DMS 273 (cell line): ENCODE data around the gene CXCL12.
A peak's percentile ranks its signal among the peaks of the same experiment; 100 is the strongest.

Source experiments
- DNase-seq: peaks from one replicate; lab custom pipeline; 2025; ENCODE audit not compliant: unreplicated experiment; lab: John Stamatoyannopoulos, UW

Gene CXCL12

DNA sequence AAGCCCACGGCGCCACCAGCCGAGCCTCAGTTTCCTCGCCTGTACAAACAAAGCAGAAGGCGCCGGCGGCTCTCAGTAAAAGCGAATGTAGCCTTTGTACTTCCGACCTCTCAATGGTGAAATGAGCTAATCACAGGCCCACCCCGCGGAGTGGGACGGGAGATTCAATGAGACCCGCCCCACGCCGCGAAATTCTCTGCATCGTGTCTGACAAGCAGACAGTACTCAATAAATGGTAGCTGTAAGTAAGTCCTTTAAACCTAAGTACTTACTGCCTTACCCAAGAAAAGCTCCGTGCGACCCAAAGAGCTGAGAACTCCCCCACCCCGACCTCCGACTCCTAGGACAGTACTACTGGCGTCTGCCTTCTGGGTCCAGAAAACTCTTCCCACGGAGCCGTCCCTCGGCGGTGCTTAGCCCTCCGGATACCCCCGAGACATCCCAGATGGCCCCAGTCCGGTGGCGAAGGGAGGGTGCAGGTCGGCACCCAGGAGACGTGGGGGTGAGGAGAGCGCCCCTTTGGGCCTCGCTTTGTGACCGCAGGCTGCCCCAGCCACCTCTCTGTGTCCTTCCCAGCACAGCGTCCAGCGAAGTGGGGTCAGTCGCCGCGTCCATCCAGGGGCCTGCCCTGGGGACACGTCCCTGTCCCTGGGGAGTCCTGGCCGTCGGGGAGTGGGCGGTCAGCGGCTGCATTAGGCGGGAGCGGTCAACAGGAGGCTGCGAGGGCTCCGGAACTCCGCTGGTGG lies 972 bp upstream of the CXCL12 start:
- peak; percentile 13 for DNase-seq

DNA sequence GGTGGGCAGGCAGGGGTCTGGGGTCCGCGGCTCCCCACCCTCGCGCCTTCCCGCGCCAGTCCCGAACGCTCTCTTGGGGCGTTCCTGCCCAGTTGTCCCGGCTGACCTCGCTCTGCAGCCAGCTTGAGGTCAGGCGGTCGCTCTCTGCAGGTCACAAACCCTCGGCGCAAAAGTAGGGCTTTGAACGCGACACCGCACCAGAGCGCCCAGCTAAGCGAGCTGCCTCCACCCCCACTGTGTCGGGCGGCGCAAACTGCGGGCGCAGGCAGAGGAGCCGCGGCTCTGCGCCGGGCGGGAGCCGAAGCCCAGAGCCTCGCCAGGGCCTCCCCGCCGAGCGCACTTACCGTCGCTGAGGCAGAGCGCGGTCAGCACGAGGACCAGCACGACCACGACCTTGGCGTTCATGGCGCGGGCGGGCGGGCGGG lies 284 bp downstream of the CXCL12 start:
- peak; percentile 76 for DNase-seq

DNA sequence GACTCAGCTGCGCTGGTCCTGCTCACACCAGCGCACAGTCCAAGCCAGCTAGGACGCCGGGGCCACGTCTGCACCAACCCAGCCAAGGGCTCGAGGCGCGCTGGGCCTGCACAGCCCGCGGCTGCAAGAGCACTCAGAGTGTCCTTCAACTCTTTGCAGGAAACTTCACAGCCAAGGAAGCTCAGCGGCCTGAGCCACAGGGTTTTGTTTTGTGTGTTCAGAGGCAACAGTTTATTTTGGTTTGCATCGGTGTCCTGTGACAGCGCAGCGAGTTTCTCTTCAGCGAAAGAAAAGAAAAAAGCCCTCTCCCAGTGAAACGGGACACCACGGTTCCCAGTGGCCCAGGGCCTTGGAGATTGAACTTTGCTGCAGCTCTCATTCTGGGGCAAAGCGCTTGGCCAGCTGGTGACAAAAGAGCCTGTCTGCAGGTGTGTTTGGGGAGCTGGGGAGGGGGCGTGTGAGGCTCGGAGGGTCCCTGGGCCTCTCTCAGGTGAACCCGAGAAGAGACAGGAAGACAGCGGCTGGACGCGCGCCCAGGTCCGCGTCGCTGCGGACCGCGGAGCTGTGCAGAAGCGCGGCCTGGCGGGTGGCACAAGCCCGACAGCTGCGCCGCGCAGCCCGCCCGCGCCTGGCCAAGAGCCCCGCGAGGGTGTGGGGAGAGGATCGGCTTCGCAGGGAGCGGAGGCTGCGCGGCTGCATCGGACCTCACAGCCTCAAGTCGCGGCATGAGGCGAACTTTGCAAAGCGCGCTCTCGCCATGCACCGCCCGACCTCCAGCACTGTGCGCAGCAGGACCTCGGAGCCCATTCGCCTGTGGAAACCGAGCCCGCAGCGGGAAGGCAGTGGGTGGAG lies 922 bp downstream of the CXCL12 start:
- DNase-seq, result peak; percentile 78

DNA sequence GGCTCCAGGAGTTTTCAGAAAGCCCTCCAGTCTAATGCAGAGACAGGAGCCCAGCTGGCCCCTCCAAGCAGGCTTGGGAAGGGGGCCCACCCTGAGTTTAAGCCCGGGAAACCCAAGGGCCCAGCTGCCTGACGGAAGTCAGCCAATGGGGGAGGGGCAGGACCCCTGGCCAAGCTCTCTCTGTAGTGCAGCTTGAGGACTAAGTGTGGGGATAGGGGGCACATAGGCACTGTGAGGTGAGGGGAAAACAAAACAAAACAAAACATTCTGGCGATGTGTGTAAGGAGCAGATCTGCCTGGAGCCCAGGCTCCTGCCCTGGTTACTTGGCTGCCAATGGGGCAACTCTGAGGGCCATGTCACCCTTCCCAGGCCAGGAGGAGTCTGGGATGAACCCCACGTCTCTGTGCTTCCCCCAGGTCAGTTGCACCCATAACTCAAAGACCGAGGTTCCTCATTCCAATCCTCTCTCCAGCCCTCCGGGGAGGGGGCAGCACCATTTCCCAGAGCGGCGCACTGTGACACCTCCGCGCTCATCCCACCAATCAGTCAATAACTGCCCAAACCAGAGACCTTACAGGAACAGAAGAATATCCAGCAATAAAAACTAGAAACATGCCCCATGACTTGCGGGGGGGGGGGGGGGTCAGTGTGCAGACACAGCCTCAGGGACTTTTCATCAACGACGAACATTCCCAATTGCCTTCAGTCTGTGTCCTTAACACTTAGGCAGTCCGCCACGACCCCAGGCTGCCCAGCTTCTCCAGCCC lies 1.7 kb downstream of the CXCL12 start:
- no peak for DNase-seq

DNA sequence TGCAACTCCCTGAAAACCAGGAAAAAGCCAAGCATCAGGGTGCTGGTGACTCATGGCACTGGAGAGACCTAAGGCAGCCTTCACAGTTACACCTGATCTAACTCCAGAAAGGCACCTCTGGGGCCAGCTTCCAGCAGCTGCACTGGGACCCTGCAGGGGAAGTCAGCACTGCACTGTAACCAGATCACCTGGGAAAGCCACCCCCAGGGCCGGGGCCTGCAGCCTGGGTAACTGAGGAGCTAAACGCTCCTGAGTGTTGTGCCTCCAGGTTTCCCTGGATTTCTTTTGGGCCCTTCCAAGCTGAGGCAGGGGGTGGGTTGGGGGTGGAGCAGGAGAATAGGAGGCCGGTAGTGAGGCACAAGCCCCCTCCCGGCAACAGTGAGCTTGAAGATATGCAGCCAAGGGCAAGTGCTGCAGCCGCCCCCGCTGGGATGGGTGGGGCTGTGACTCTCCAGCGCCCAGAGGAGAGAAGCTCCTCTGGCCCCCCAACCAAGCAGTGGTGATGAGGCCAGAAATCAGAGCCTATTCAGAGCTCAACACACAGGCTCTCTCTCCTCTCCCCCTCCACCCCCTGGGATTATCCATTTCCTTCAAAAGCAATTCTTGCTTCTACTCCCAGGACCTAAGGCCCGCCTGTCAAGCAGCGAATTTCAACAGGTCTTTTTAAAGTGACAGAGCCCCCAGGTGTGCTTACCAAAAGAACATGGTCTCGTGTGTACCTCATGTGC lies 2.6 kb downstream of the CXCL12 start:
- DNase-seq, result no peak

DNA sequence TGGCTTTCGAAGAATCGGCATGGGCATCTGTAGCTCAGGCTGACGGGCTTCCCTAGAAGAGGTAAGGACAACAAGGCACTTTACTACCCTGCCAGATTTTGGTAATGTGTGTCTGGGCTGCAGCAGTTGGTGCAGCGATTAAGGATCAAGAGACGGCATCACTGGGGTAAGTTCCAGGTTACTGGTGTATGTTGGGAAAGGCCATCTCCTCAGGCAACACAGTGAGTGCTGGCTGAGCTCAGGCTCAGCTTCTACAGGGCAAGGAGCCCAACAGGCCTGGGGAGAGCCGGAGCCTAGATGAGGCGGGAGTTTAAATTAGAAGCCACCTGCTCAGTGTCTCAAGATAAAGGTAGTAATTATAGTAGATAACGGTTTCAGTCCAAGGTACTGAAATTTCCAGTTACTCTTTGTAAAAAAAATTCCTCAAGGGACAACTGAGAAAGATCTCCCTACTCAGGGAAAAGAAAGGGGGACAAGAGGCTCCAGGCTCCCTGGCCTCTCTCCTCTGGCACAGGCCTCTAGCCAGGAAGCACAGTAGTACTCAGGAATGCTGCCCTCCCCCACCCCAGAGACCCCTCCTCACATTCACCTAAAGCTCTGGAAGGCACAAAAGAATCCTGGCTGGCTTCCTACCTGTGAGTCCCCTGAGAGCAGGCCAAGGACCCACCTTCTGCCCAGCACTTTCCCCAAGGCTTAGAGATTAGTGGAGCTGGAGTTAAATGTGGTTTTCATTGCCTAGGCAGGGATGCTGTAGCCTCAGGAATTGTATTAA lies 3.9 kb downstream of the CXCL12 start:
- DNase-seq, result peak; percentile 11

DNA sequence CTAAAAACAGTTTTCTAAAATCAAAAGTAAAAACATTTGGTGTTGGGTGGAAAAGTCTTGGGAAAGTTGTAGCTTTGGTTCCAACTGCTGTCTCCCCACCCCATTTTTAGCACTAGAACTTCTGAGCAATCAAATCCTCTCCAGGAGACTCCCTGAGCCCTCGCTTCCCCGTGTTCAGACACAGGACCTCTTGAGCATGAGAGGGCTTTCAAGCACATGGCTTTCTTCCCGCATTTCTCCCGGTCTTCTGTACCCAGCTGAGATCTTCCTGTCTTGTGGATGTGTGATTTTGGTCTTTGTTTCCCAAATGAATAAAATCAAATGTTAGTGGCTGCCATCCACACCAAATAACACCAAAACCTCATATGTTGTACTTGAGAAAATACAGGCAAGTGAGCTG lies 5.0 kb downstream of the CXCL12 start:
- no peak for DNase-seq

DNA sequence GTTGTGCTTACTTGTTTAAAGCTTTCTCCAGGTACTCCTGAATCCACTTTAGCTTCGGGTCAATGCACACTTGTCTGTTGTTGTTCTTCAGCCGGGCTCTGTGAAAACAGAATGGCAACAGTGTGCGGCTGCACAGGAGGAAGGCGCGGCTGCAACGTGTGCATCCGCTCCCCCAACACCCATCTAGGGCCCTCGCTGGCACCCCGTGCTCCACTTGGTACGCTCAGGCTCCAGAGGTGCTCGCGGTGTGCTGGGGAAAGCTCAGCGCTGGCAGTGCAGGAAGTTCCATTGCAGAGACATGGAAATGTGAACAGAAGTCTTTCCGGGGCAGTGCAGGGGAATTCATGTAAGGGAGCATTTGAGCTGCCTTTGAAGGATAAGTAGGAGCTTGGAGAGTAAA lies 6.3 kb downstream of the CXCL12 start:
- no peak for DNase-seq

DNA sequence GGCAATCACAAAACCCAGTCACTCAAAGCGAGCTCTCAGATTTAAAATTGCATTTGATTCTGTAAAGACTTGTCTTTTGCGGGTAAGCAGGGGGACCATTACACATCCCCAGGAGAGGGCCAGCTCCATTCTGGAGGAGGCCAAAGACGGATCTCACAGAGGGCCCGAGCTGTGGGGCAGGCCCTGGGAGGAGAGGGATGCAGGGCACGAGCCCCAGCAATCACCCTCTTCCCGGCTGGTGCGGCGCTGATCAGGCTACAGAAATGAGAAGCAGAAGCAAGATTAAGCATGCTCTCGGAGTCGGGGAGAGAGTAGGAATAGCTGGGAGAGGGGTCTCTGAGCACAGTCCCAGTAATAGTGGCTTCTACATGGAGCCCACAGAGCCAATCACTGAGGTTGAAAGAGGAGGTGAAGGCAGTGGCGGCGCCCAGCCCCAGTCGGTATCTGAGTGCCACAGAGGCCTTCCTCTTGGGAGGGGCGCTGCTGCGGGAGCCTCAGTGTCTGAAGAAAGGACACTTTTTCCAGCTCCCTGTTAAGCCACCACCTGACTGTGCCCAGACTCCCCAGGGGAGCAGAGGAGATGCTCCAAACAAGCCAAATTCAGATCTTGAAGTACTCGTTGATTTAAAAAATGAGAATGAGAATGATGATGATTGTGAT lies 7.1 kb downstream of the CXCL12 start:
- DNase-seq, result no peak

DNA sequence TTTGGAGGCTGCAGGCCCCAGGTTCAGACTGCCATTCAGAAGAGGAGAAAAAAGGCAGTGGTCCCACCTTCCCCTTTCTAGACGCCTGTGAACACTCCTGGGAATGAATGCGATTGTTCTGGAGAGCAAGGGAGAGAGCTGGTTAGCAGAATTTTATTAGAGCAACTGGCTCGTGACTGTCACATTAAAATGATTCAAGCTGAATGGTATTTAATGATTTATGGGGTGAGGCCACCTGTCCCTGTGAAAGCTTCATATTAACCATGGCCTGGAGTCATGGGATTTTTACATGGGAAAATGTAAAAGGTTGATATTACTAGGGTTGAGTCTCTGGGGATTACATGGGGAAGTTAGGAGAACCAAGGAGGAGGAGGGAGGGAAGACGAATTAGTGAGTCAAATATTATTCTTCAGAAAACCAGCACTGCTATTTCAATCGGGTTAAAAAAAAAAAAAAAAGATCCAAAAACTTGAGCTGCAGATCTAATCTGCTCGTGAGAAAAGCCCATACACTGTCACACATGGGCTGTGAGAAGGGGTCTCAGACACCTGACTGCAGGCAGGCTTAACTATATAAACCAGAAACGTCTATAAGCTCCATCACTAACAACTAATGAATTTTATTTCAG lies 8.3 kb downstream of the CXCL12 start:
- DNase-seq, result peak; percentile 43

DNA sequence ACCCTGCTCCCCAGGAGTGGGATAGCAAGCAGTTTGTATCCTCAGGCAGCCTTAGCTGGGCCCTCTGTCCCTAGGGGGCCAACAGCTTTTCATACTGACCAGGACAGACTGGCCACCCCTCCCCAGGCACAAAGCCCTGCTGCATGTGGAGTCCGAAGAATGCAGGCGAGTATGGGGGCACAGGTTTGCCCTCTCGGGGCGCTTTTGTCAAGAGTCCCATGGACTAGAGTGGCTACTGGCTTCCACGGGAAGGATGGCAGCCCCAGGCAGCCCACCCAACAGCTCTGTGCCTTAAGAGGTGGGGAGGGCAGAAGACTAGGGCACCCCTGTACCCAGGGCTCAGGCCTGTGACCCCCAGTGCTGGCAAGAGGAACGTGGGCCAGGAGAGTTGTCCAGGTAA lies 10.7 kb downstream of the CXCL12 start:
- no peak for DNase-seq

DNA sequence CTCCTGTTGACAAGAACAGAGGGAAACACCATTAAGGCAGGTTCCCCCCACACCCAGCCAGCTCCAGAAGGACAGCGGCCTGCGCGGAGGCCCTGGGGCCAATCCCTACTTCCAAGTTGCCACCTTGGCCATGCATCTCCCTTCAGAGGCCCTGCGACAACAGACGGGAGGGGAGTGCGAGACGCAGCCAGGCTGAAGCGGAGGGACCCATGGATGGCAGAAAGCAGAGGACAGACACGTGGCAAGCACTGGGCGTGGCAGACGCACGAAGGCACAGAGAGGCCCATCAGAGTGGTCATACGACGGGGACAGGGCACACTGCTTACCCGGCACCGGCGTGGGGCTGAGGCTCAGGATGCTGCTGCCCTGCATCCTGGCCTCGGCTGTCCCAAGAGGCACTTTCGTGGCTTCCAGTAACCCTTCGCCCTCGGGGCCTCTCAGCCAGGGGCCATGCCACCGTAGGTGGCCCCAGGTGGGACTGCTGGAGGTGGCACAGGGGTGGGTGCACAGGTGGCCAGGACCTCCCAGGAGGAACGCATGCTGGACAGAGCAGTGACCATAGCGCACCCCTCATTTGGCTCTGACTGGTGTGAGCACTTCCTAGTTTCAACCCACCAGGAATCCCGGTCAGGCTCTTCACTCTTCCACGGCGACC lies 11.4 kb downstream of the CXCL12 start:
- DNase-seq, result no peak

DNA sequence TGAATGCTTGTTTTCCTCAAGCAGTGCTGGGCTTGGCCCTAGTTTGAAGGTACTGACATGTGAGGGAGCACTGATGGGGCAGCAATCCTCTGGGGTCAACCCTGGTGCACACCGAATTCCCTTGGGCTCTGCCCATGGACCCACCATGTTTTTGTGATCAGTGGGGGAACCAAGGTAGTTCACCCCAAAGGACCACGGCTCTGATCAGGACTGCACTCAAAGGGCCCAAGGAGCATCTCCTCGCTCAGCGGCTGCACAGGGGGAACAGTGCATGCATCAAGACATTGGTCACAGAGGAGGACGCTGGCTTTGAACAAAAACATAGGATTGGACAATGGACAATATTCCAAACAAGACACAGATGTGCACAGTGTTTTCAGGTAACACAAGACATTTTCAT lies 12.7 kb downstream of the CXCL12 start:
- DNase-seq, result no peak

DNA sequence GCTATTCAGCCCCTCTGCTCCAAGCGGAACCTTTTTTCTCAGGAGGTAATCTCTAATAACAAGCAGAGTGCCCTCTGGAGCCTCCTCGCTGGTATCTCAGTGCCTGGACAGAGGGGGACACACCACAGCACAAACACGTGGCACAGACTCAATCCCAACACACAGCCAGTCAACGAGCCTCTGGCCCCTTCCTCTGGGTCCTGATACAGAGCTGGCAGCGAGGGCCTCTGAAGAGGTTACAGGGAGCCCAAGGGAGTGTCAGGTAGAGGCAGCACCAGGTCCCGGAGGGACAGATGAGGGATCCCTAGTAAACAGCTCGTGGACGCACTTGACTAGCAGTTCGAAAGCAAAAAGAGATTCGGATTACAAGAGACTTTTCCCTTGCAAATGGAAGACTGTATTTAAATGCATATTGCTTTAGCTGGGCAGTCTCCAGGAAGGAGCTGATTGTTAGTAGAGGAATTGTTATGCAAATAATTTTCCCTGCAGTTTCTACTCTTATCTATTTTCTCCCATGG lies 14.1 kb downstream of the CXCL12 start:
- no peak for DNase-seq

DNA sequence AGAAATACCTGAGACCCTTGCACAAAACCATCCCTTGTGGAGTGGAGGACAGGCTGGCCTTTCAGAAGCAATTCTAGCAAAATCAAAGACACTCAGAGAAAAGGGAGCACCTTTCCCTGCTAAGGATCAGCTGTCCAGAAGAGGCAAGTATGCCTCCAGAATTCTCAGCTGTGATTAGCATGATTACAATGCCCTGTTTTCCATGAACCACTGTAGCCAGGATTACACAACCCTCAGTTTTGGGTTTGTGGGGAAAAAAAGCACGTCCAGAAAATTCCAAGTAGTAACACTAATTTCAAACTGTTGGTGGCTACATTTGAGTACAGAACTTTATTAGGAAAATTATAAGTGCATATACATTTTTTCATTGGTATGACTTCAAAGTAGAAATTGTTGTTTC lies 15.0 kb downstream of the CXCL12 start:
- DNase-seq, result no peak

DNA sequence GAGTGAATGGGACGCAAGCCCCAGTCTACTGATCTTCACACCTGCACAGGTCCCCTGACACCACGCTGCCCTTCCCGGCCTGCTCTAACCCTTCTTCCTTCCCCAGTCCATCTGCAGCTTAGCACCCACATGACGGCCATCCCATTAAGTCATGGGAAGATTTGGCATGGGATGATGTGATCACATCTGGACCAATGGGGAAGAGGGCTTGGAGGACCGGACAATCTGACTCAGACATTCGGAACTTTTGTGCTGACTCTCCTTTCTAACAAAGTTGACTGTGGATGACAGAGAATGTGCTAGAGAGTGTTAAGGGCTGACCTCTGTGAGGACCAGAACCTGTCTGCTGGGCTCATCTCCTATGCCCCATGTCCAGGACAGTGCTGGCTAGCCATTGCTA lies 15.6 kb downstream of the CXCL12 start:
- DNase-seq, result no peak

DNA sequence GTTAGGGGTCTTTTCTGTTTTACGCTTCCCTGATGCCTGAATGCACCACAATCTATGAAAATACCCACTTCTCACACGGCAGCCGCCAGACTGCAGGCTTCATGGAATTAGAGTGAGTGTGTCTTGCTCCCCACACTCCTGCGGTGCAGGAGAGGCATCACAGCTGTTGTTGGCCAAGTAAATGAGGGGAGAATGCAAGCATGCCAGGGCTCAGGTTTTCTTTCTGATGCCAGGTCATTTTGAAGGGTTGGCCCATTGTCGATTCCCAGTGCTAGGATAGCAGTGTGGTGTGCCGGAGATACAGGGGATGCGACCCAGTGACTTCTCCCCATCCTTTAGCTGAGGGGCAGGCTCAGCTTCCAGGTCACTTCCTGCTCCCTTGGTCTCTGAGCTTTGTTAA lies 16.3 kb downstream of the CXCL12 start:
- DNase-seq, result no peak

DNA sequence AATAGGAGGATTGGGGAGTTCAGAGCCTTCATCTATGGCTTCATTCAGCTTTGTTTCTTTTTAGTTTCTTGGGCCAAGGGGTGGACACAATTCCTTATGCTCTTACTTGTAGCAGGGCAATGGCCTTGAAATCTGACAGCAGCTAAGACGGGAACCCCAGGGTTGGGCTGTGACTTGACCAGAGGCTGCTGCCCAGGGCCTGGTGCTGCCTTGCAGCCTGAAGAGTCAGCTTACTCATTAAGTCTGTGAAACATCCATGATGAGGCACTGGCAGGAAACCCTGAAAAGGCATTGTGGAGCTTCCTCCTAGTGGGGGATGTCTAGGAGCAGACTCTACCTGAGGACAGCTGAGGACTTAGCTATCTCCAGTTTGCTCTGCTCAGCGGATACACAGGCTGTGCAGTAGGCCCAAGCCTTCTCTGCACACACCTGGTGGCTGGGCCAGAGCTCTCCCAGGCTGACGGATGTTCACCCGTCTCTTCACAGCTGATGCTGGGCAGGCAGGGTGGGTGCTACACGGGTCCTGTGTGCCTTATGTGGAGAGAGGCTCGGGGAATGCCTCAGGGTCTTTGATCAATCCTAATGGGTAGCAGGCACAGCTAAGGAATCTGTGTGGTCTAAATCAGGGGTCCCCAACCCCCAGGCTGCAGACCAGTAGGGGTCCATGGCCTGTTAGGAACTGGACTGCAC lies 17.8 kb downstream of the CXCL12 start:
- no peak for DNase-seq
